DND-41 (cell line): ENCODE results near the gene RORC.

Source experiments
- CTCF ChIP-seq: IDR thresholded peaks from 2 replicates; pipeline ENCODE4 v1.5.1; 2012; ENCODE audit warnings: borderline replicate concordance, low read length, moderate library complexity, mild to moderate bottlenecking; ENCODE audit not compliant: poor library complexity, severe bottlenecking; ENCODE audit errors: extremely low read depth
- EZH2 ChIP-seq: IDR thresholded peaks from 3 replicates; pipeline ENCODE4 v1.6.1; 2012; ENCODE audit warnings: borderline replicate concordance, low read depth, mild to moderate bottlenecking, moderate library complexity, low read length, inconsistent platforms; ENCODE audit not compliant: severe bottlenecking

DNA sequence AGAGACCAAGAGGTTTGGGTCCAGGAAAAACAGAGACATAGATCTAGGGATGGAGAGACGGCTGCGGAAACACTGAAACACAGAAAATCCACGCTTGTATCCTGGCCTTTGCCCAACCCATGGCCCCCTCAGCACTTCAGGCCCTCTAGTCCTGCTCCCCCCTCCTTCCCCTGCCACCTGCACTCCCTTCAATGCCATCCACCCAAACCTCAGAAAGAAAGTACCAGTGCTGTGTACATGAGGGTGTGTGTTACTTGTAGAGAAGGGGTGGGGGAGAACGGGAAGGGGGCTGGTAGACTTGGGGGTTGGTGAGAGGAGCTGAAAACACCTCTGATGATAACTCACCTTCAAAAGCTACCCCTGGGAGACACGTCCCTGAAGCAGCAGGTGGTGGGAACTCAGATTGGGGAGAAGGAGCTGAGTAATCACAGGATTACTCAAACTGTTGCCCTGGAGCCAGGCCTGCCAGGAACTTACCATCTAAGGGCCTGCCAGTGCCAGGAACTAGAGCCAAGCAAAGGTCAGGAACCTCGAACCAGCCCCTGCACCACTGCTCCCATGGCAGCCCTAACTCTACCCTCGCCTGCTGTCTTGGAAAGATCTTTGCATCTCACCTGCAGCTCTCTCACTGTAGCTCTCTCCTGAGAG lies 11.5 kb downstream of the RORC start:
- TF ChIP-seq CTCF, result no peak
- TF ChIP-seq EZH2, result no peak
